Left hindlimb (tissue), 1 donor: Measurements from ENCODE around the gene CNTN5.

Source experiments
- DNase-seq: peaks from one replicate; pipeline ENCODE4 v3.0.0-alpha.2; 2018

Gene CNTN5

DNA sequence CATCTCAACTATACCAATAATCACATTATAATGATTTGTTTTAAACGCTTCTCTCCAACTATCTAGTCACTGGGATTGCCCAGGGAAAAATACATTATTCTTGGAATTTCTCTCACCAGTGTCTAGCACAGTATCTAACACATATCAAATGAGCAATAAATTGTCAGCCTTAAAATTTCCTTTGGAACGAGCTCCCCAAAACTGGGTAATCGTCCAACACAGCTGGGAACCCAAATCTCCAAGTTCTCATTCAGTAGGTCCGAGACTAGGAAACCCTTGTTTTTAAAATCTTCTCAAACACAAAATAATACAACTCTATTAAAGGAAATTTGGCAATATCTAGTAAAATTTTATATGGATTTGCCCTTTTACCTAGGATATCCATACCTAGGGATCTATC is 1338.5 kb downstream of the CNTN5 start:
- DNase-seq, result no peak

GRCh38 chr11:100367892-100368291 is 1347.1 kb downstream of the CNTN5 start:
- no peak for DNase-seq

DNA sequence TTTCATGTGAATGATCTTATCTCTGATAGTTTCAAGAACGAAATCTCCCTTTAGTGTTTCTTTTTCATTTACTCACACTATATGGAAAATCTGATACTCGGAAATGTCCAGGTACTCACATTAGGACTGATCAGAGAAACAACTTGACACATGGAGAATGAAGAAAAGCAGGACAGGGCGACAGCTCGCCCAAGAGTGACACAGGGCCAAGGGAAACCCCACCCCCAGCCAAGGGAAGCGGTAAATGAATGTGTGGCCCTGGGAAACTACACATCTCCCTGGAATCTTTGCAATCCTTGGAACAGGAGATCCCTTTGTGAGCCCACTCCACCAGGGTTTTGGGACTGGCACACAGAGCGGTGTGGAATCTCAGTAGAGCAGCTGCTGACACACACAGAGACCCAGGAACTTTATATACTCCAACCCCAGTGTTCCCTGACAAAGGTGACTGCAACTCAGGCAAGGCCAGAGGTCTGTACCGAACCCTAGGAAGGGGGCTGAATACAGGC is 1362.7 kb downstream of the CNTN5 start:
- no peak for DNase-seq

DNA sequence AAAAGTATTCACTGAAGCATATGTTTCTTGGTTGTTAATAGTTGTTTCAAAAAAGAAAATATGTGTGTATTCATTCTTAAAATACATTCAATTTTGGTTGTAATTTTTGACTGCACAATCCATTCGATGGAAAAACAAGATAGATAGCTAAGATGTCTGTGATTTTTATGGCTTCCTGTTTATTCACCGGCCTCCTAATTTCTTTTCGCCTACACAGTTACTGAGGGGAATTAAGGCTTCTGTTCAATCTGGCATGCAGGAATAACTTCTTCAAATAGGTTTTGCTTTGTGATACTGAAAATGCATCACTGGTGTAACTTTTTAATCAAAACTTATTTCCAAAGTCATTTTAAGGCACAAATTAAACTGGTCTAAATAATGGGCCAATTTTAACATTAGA is 1375.5 kb downstream of the CNTN5 start:
- DNase-seq, result no peak

DNA sequence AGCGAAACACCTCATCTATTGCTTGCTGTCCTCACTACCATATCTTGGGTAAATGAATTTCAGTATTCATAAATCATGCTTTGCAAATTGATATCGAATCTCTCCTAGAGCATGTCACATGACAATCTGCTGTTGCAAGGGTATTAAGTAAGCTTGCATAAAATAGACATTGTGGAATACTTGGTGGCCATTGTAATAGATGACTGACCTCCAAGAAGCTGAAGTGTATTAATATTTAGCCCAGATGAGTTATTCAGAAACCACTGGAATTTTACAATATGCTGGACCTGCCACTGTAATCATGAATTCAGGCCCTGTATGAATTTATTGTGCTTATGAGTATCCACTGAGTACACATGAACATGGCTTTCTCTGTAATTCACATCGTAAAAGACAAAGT is 1376.7 kb downstream of the CNTN5 start:
- DNase-seq, result no peak

DNA sequence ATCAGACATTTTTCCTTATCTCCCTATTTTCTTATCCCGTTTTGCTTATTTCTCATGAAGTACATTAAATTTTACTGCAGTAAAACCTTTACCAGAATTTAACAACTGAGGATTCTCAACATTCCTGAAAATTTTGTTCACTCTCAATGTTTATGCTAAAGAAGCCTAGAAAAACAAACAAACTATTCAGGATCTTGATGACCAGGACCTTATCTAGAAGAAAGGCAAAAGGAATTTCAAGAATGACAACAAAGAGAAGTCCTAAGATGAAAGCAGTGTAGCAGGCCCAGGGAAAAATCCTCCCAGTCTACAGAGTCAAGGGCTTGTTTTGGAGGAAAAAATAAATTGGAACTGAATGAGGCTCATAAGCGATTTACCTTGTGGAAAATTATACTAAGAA is 1383.1 kb downstream of the CNTN5 start:
- DNase-seq, result no peak

DNA sequence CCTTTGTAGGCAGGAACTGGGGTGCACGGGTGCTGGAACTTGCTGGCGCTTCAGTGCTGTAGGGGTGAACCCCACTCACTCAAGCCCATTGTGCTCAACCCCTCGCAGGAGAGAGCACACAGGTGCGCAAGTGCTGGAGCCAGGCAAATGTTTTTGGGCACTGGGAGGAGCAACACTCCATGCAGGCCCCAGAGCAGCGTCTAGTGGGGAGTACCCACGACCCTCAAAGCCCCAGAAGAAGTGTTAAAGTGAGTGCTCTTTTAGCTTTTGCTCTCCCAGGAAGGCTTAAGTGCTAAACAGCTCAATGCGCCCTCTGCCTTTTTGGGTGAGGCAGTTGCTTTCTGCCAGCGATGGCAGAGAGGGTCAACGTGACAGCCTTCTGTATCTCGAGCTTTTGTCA is 1384.2 kb downstream of the CNTN5 start:
- DNase-seq, result no peak
